Measurements from ENCODE around the gene TNNT1. TPM values are rescaled to one million over a fixed set of nuclear protein-coding genes. Genes with fewer than 3 reads are reported as not detected.
"Not testable (repeated sequence)": the region's sequence is repeated elsewhere in the genome, so short reads cannot be mapped to it uniquely, and the experiment has no call there.

TNNT1 gene
- total RNA-seq, 4 donors from 2014 or later = 1.6 to 4.1 TPM; not detected in 2

GRCh38 chr19:55157064-55157908 is 8.3 kb upstream of the TNNT1 start, which contains the start of gene TNNI3:
Gene TNNI3 (minus strand): TSS chr19:55157732. CDS start chr19:55157589, 143 bp downstream.
- intact Hi-C loops (cut with DNase I; ENCODE audit: low total_unique reads) = no loop called here
- peaks cover 77% of the 10 kb centered on the region for H3K27me3 ChIP-seq
- H3K9me3 ChIP-seq = no peaks in the 10 kb centered on the region
- 48% methylated on average over 37 of the region's 39 CpGs; no CpG with 5 or more reads in 1 of the 2 donors for WGBS, 2 donors (ENCODE audit: low coverage in 1 of 2)
- in situ Hi-C loops (cut with MboI; ENCODE audit: low pct_ligation_motif_present in 1 of 4, low pct_unique_long_range_greater_than_20kb in 1 of 4, low sequenced_read_pairs in 3 of 4) = no loop called here
- DNase-seq = no peak
- no peak within 1 kb of the TSS for H3K27ac ChIP-seq
- TF ChIP-seq POLR2AphosphoS5 (IDR thresholded peaks at IDR 0.05) (no peak), EP300 (IDR thresholded peaks at IDR 0.05; ENCODE audit: low read depth) (no peak), POLR2A (IDR thresholded peaks at IDR 0.05) (no peak), CTCF (IDR thresholded peaks at IDR 0.05) (no peak)
- H3K4me1 ChIP-seq = peaks cover 0 to 16% (median 5%) of the 10 kb centered on the region in 4 donors
- H3K36me3 ChIP-seq = no peaks in the 10 kb centered on the region
- H3K4me3 ChIP-seq = no peak within 1 kb of the TSS

- H3K9me3 ChIP-seq = no peaks in the 10 kb centered on the region
- H3K4me1 ChIP-seq = peaks cover 0 to 16% (median 5%) of the 10 kb centered on the region in 4 donors
- DNase-seq = peak; percentile 74
- no peaks in the 10 kb centered on the region for H3K36me3 ChIP-seq
- intact Hi-C loops (cut with DNase I; ENCODE audit: low total_unique reads) (no loop called here), in situ Hi-C loops (cut with MboI; ENCODE audit: low pct_ligation_motif_present in 1 of 4, low pct_unique_long_range_greater_than_20kb in 1 of 4, low sequenced_read_pairs in 3 of 4) (no loop called here)
- peaks cover 68% of the 10 kb centered on the region for H3K27me3 ChIP-seq
- H3K27ac ChIP-seq = no peak overlapping the region
- 24% methylated on average over 41 of the region's 52 CpGs; no CpG with 5 or more reads in 1 of the 2 donors for WGBS, 2 donors (ENCODE audit: low coverage in 1 of 2)
- TF ChIP-seq POLR2AphosphoS5 (IDR thresholded peaks at IDR 0.05) = no peak
- TF ChIP-seq POLR2A (IDR thresholded peaks at IDR 0.05) = no peak
- no peak for TF ChIP-seq CTCF (IDR thresholded peaks at IDR 0.05)
- no peak for TF ChIP-seq EP300 (IDR thresholded peaks at IDR 0.05; ENCODE audit: low read depth)
- peak overlapping the region in 2 of 4 donors; percentile 14 to 26 for H3K4me3 ChIP-seq
Measured at GRCh38 chr19:55156202-55157063, 7.4 kb upstream of the TNNT1 start.

- intact Hi-C loops (cut with DNase I; ENCODE audit: low total_unique reads) = not testable (repeated sequence)
- 4% methylated on average over 5 of the region's 5 CpGs; no CpG with 5 or more reads in 1 of the 2 donors for WGBS, 2 donors (ENCODE audit: low coverage in 1 of 2)
Measured at GRCh38 chr19:55155784-55156183, 6.8 kb upstream of the TNNT1 start.

GRCh38 chr19:55153652-55154264 is 4.8 kb upstream of the TNNT1 start:
- Histone ChIP-seq H3K36me3 (no peaks in the 10 kb centered on the region), H3K4me3 (no peak overlapping the region), H3K27ac (no peak overlapping the region), H3K27me3 (peaks cover 65% of the 10 kb centered on the region), H3K9me3 (no peaks in the 10 kb centered on the region), H3K4me1 (peaks cover 0 to 11% (median 5%) of the 10 kb centered on the region in 4 donors)
- no peak for DNase-seq
- WGBS, 2 donors (ENCODE audit: low coverage in 1 of 2) = 77 to 94% methylated on average over 3 to 12 of the region's 12 CpGs
- intact Hi-C loops (cut with DNase I; ENCODE audit: low total_unique reads) = no loop called here
- in situ Hi-C loops (cut with MboI; ENCODE audit: low pct_ligation_motif_present in 1 of 4, low pct_unique_long_range_greater_than_20kb in 1 of 4, low sequenced_read_pairs in 3 of 4) = no loop called here
- no peak for TF ChIP-seq POLR2AphosphoS5 (IDR thresholded peaks at IDR 0.05)
- TF ChIP-seq CTCF (IDR thresholded peaks at IDR 0.05) = no peak
- TF ChIP-seq EP300 (IDR thresholded peaks at IDR 0.05; ENCODE audit: low read depth) = no peak

More at GRCh38 chr19:55155784-55156183, 6.8 kb upstream of the TNNT1 start:
- H3K27ac ChIP-seq; DNase-seq; H3K9me3 ChIP-seq; H3K36me3 ChIP-seq; in situ Hi-C loops (cut with MboI; ENCODE audit: low pct_ligation_motif_present in 1 of 4, low pct_unique_long_range_greater_than_20kb in 1 of 4, low sequenced_read_pairs in 3 of 4): not testable (repeated sequence)
- peaks cover 0 to 16% (median 5%) of the 10 kb centered on the region in 4 donors for H3K4me1 ChIP-seq
- peak overlapping the region in 2 of 4 donors; percentile 14 to 26 for H3K4me3 ChIP-seq
- peaks cover 65% of the 10 kb centered on the region for H3K27me3 ChIP-seq

Measured in transverse colon (tissue), 4 donors.